HCT116 (cell line): ENCODE measurements around the gene MGA.

ENCODE experiments used
- EZH2 ChIP-seq: fragments of 200-600 bp; sonication (generic); IDR thresholded peaks from 2 replicates; pipeline ENCODE4 v1.6.1; 2017; ENCODE audit warnings: antibody characterized with exemption, mixed run types
- JUND ChIP-seq: IDR thresholded peaks from 2 replicates; pipeline ENCODE4 v1.6.1; 2012
- POLR2A ChIP-seq: IDR thresholded peaks from 2 replicates; pipeline ENCODE4 v1.7.0; 2011; ENCODE audit warnings: borderline replicate concordance; ENCODE audit not compliant: insufficient read depth, insufficient read length; ENCODE audit errors: extremely low read depth
- POLR2AphosphoS5 ChIP-seq: IDR thresholded peaks from 2 replicates; pipeline ENCODE4 v1.6.1; 2011; ENCODE audit warnings: mild to moderate bottlenecking, low read depth, low read length, moderate library complexity
- RAD21 ChIP-seq: IDR thresholded peaks from 2 replicates; pipeline ENCODE4 v1.6.1; 2012; ENCODE audit warnings: low read depth, mild to moderate bottlenecking
- REST ChIP-seq: IDR thresholded peaks from 2 replicates; pipeline ENCODE4 v1.6.1; 2012; ENCODE audit warnings: low read depth
- ZFX ChIP-seq: fragments of 450-650 bp; IDR thresholded peaks from 2 replicates; pipeline ENCODE4 v1.6.1; 2017
- ZNF274 ChIP-seq: fragments of 200-500 bp; sonication (Bioruptor generic); IDR thresholded peaks from 2 replicates; pipeline ENCODE4 v1.6.1; 2014; ENCODE audit warnings: mild to moderate bottlenecking, low read depth, low read length, inconsistent platforms
- TF ChIP-seq, protein P1 (sequence below), 3 experiments: fragments of 200-600 bp in 1 of 3; sonication (generic) in 1 of 3; IDR thresholded peaks in 2 of 3; conservative IDR thresholded peaks in 1 of 3; 2 replicates each; pipeline ENCODE4 v1.5.1; 2012 to 2017; ENCODE audit warnings: low read depth in 2 of 3, low read length in 2 of 3, antibody characterized with exemption in 1 of 3, borderline replicate concordance in 1 of 3, control low read depth in 1 of 3, mild to moderate bottlenecking in 1 of 3, mixed read lengths in 1 of 3, mixed run types in 1 of 3, moderate library complexity in 1 of 3; ENCODE audit not compliant: insufficient read depth in 1 of 3
- TF ChIP-seq, protein P2 (sequence below): IDR thresholded peaks from 2 replicates; pipeline ENCODE4 v1.6.1; 2012

- TF ChIP-seq, protein P1, sequence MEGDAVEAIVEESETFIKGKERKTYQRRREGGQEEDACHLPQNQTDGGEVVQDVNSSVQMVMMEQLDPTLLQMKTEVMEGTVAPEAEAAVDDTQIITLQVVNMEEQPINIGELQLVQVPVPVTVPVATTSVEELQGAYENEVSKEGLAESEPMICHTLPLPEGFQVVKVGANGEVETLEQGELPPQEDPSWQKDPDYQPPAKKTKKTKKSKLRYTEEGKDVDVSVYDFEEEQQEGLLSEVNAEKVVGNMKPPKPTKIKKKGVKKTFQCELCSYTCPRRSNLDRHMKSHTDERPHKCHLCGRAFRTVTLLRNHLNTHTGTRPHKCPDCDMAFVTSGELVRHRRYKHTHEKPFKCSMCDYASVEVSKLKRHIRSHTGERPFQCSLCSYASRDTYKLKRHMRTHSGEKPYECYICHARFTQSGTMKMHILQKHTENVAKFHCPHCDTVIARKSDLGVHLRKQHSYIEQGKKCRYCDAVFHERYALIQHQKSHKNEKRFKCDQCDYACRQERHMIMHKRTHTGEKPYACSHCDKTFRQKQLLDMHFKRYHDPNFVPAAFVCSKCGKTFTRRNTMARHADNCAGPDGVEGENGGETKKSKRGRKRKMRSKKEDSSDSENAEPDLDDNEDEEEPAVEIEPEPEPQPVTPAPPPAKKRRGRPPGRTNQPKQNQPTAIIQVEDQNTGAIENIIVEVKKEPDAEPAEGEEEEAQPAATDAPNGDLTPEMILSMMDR (IDR thresholded peaks at IDR 0.05 in 2 of 3, conservative IDR thresholded peaks at IDR 0.05 in 1 of 3; ENCODE audit: borderline replicate concordance in 1 of 3, insufficient read depth in 1 of 3, low read depth in 2 of 3, low read length in 2 of 3): no peak
- TF ChIP-seq JUND (no peak), EZH2 (no peak), POLR2A (no peak), REST (no peak), ZFX (no peak), POLR2AphosphoS5 (no peak), ZNF274 (no peak), RAD21 (no peak)
- TF ChIP-seq, protein P2, sequence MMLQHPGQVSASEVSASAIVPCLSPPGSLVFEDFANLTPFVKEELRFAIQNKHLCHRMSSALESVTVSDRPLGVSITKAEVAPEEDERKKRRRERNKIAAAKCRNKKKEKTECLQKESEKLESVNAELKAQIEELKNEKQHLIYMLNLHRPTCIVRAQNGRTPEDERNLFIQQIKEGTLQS: no peak
Measured at GRCh38 chr15:41661518-41662225, 1.5 kb downstream of the MGA start.
